Measurements from ENCODE around the gene RNASE11. TPM values are rescaled to one million over a fixed set of nuclear protein-coding genes. Genes with fewer than 3 reads are reported as not detected.
"Not testable (repeated sequence)": the region's sequence is repeated elsewhere in the genome, so short reads cannot be mapped to it uniquely, and the experiment has no call there.

RNASE11 gene
- total RNA-seq, 1 experiment from 2014 or later: not detected

GRCh38 chr14:20580242-20580641, 7.6 kb downstream of the RNASE11 start:
- no peak for DNase-seq (ENCODE audit: low spot score)

GRCh38 chr14:20578784-20579502, 8.9 kb downstream of the RNASE11 start:
- no peak for DNase-seq (ENCODE audit: low spot score)

- DNase-seq (ENCODE audit: low spot score): no peak
These were observed 9.5 kb downstream of the RNASE11 start for GRCh38 chr14:20578325-20578724.

- not testable (repeated sequence) for DNase-seq (ENCODE audit: low spot score)
These were observed 15.3 kb downstream of the RNASE11 start for GRCh38 chr14:20572382-20572990.

GRCh38 chr14:20570720-20571119, 17.1 kb downstream of the RNASE11 start:
- DNase-seq (ENCODE audit: low spot score): not testable (repeated sequence)

GRCh38 chr14:20569865-20570264, 17.9 kb downstream of the RNASE11 start:
- DNase-seq (ENCODE audit: low spot score): not testable (repeated sequence)

GRCh38 chr14:20569066-20569465, 18.7 kb downstream of the RNASE11 start:
- DNase-seq (ENCODE audit: low spot score): no peak

GRCh38 chr14:20568393-20568792, 19.4 kb downstream of the RNASE11 start:
- DNase-seq (ENCODE audit: low spot score): no peak

- not testable (repeated sequence) for DNase-seq (ENCODE audit: low spot score)
These were observed 20.6 kb downstream of the RNASE11 start for GRCh38 chr14:20567199-20567598.

- DNase-seq (ENCODE audit: low spot score): no peak
These were observed 23.3 kb downstream of the RNASE11 start for GRCh38 chr14:20564501-20564997.

- no peak for DNase-seq (ENCODE audit: low spot score)
These were observed 23.8 kb downstream of the RNASE11 start for GRCh38 chr14:20563971-20564370.

- no peak for DNase-seq (ENCODE audit: low spot score)
These were observed 26.8 kb downstream of the RNASE11 start, which contains the start of gene RNASE9 for GRCh38 chr14:20560961-20561360. Gene RNASE9, minus strand, starts transcription at chr14:20561047.

- DNase-seq (ENCODE audit: low spot score): no peak
These were observed 28.3 kb downstream of the RNASE11 start for GRCh38 chr14:20559461-20559904.

GRCh38 chr14:20557212-20557542, 30.6 kb downstream of the RNASE11 start:
- no peak for DNase-seq (ENCODE audit: low spot score)

GRCh38 chr14:20556500-20557211, 31.1 kb downstream of the RNASE11 start:
- no peak for DNase-seq (ENCODE audit: low spot score)

- no peak for DNase-seq (ENCODE audit: low spot score)
These were observed 32.0 kb downstream of the RNASE11 start for GRCh38 chr14:20555845-20556244.

GRCh38 chr14:20553024-20553423, 34.8 kb downstream of the RNASE11 start:
- DNase-seq (ENCODE audit: low spot score): no peak

GRCh38 chr14:20551606-20552005, 36.2 kb downstream of the RNASE11 start:
- DNase-seq (ENCODE audit: low spot score): no peak

- DNase-seq (ENCODE audit: low spot score): no peak
These were observed 36.9 kb downstream of the RNASE11 start for GRCh38 chr14:20550926-20551325.

GRCh38 chr14:20548414-20549158, 39.2 kb downstream of the RNASE11 start:
- no peak for DNase-seq (ENCODE audit: low spot score)

GRCh38 chr14:20546877-20547276, 40.9 kb downstream of the RNASE11 start:
- DNase-seq (ENCODE audit: low spot score): no peak

GRCh38 chr14:20539906-20540305, 47.9 kb downstream of the RNASE11 start:
- DNase-seq (ENCODE audit: low spot score): no peak

All from HT-29 (cell line).